Measurements from ENCODE around the gene VPS37D. TPM values are rescaled to one million over a fixed set of nuclear protein-coding genes. Genes with fewer than 3 reads are reported as not detected.
"Not testable (repeated sequence)": the region's sequence is repeated elsewhere in the genome, so short reads cannot be mapped to it uniquely, and the experiment has no call there.

The VPS37D gene
- total RNA-seq (10 to 100 TPM; 15.0 to 24.8 TPM), polyA plus RNA-seq (ENCODE audit: insufficient read depth, low read depth, low replicate concordance) (10.3 TPM)
- long read RNA-seq, donor 1, transcript VPS37D-201 (4 exons, 1,624 nt) = major isoform, 8 of 8 reads
- long read RNA-seq, donor 1, partial matches to known transcripts = 0 of 8 reads
- long read RNA-seq, donor 1, other reads (novel, unspliced or antisense) = 0 of 8 reads
- long read RNA-seq, donor 2, partial matches to known transcripts = 0 of 3 reads
- long read RNA-seq, donor 2, other reads (novel, unspliced or antisense) = 0 of 3 reads

DNA sequence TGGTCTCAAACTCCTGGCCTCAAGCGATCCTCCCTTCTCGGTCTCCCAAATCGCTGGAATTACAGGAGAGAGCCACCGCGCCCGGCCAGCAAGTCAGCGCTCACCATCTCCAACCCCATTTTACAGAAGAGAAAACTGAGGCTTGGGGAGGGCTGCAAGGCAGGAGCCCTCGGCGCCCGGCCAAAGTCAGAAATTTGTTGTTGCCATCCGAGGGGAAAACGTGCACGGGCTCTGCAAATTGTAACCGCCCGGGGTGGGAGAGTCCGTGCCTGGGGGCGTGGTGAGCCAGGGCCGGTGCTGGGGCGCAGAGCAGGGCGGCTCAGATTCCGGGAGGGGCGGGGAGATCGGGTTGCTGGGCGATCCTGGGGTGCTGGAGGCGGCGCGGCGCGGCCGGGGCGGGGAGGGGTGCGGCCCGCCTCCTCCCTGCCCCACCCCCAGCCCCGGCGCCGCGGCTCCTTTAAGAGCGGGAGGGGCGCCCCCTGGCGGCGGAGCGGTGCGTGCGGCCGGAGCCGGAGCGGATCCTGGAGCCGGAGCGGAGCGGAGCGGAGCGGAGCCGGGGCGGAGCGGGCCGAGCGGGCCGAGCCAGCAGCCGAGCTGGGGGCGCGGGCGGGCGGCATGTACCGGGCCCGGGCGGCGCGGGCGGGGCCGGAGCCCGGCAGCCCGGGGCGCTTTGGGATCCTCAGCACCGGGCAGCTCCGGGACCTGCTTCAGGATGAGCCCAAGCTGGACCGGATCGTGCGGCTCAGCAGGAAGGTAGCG, at the start of gene VPS37D:
VPS37D (plus strand) TSS at position 488 of the 759 bp plus-strand sequence; CDS start at position 616, 128 bp downstream.
- Histone ChIP-seq H3K36me3 (ENCODE audit: low read depth, missing control alignments) (no peaks in the 10 kb centered on the region), H3K4me1 (peaks cover 5% of the 10 kb centered on the region), H3K4me3 (peak within 1 kb of the TSS; percentile 70 to 72), H3K9me3 (no peaks in the 10 kb centered on the region), H3K27me3 (no peaks in the 10 kb centered on the region), H3K27ac (peak within 1 kb of the TSS in 1 of 2 donors; percentile 53)
- intact Hi-C loops (cut with DNase I; ENCODE audit: low total_unique reads) = no loop called here
- DNase-seq = peak; percentile 94
- TF ChIP-seq, protein P1, sequence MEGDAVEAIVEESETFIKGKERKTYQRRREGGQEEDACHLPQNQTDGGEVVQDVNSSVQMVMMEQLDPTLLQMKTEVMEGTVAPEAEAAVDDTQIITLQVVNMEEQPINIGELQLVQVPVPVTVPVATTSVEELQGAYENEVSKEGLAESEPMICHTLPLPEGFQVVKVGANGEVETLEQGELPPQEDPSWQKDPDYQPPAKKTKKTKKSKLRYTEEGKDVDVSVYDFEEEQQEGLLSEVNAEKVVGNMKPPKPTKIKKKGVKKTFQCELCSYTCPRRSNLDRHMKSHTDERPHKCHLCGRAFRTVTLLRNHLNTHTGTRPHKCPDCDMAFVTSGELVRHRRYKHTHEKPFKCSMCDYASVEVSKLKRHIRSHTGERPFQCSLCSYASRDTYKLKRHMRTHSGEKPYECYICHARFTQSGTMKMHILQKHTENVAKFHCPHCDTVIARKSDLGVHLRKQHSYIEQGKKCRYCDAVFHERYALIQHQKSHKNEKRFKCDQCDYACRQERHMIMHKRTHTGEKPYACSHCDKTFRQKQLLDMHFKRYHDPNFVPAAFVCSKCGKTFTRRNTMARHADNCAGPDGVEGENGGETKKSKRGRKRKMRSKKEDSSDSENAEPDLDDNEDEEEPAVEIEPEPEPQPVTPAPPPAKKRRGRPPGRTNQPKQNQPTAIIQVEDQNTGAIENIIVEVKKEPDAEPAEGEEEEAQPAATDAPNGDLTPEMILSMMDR (IDR thresholded peaks at IDR 0.05) = peak; percentile 81 to 98 (median 92)
- no peak for TF ChIP-seq POLR2A (IDR thresholded peaks at IDR 0.05)
- 4 to 8% methylated on average over 7 to 23 of the region's 79 CpGs for WGBS, 2 donors

- H3K4me3 ChIP-seq = no peak overlapping the region
- no peaks in the 10 kb centered on the region for H3K27me3 ChIP-seq
- no peak overlapping the region for H3K27ac ChIP-seq
- H3K36me3 ChIP-seq (ENCODE audit: low read depth, missing control alignments) = no peaks in the 10 kb centered on the region
- DNase-seq = no peak
- H3K4me1 ChIP-seq = peaks cover 9% of the 10 kb centered on the region
- H3K9me3 ChIP-seq = no peaks in the 10 kb centered on the region
- TF ChIP-seq, protein P1 (IDR thresholded peaks at IDR 0.05) = no peak
- TF ChIP-seq POLR2A (IDR thresholded peaks at IDR 0.05) = no peak
- intact Hi-C loops (cut with DNase I; ENCODE audit: low total_unique reads) = no loop called here
- 77 to 93% methylated on average over 4 of the region's 4 CpGs for WGBS, 2 donors
Observed at GRCh38 chr7:73618538-73618937, 49.1 kb upstream of the VPS37D start.

GRCh38 chr7:73619394-73619793, 48.2 kb upstream of the VPS37D start:
- WGBS, 2 donors = 86 to 94% methylated on average over 10 to 11 of the region's 11 CpGs
- H3K27me3 ChIP-seq; intact Hi-C loops (cut with DNase I; ENCODE audit: low total_unique reads); H3K36me3 ChIP-seq (ENCODE audit: low read depth, missing control alignments); H3K4me3 ChIP-seq; H3K27ac ChIP-seq; DNase-seq; H3K9me3 ChIP-seq: not testable (repeated sequence)
- peaks cover 15% of the 10 kb centered on the region for H3K4me1 ChIP-seq

DNA sequence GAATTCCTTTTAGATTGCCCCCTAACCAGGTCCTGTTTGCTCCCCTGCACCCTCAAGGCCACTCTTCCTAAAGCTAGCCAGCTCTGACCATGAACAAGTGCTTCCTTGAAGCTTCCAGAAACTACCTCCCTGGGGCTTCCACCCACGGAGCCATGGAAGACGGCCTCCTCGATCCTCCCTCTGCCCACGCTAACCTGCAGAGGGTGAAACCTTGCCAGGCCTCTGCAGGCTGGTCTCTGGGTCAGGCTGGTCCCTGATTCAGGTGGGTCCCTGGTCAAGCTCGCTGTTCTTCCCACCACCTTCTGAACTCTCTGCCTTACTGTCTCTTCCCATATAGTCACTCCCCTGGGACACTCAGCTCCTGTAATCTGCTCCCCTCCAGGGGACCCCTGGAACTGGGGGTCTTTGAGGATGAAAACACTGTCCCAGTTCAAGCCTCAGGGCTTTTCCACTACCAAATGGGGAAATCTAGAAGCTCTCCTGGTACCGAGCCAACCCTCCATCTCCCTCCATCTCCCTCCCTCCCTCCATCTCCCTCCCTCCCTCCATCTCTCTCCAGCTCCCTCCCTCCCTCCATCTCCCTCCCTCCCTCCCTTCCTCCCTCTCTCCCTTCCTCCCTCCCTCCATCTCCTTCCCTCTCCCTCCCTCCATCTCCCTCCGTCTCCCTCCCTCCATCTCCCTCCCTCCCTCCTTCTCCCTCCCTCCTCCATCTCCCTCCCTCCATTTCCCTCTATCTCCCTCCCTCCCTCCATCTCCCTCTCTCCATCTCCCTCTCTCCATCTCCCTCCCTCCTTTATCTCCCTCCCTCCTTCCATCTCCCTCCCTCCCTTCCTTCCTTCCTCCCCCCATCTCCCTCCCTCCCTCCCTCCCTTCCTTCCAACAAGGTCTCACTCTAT, 46.2 kb upstream of the VPS37D start:
- H3K36me3 ChIP-seq (ENCODE audit: low read depth, missing control alignments) = no peaks in the 10 kb centered on the region
- peak overlapping the region; percentile 41 to 50 for H3K27ac ChIP-seq
- TF ChIP-seq, protein P1 (IDR thresholded peaks at IDR 0.05) = no peak
- no peak for TF ChIP-seq POLR2A (IDR thresholded peaks at IDR 0.05)
- peak; percentile 33 for DNase-seq
- peaks cover 15% of the 10 kb centered on the region for H3K4me1 ChIP-seq
- no peaks in the 10 kb centered on the region for H3K27me3 ChIP-seq
- H3K9me3 ChIP-seq = no peaks in the 10 kb centered on the region
- intact Hi-C loops (cut with DNase I; ENCODE audit: low total_unique reads) = no loop called here
- no peak overlapping the region for H3K4me3 ChIP-seq
- 45 to 52% methylated on average over 7 of the region's 7 CpGs for WGBS, 2 donors

- no peak overlapping the region for H3K27ac ChIP-seq
- intact Hi-C loops (cut with DNase I; ENCODE audit: low total_unique reads) = no loop called here
- 37% methylated on average over 2 of the region's 2 CpGs; no CpG with 5 or more reads in 1 of the 2 donors for WGBS, 2 donors
- no peaks in the 10 kb centered on the region for H3K36me3 ChIP-seq (ENCODE audit: low read depth, missing control alignments)
- H3K4me1 ChIP-seq = peaks cover 15% of the 10 kb centered on the region
- H3K27me3 ChIP-seq = no peaks in the 10 kb centered on the region
- TF ChIP-seq, protein P1 (IDR thresholded peaks at IDR 0.05) = no peak
- TF ChIP-seq POLR2A (IDR thresholded peaks at IDR 0.05) = no peak
- H3K4me3 ChIP-seq = peak overlapping the region in 1 of 2 donors; percentile 75
- no peak for DNase-seq
- no peaks in the 10 kb centered on the region for H3K9me3 ChIP-seq
Observed at GRCh38 chr7:73622527-73622908, 45.1 kb upstream of the VPS37D start.
